Esophagus muscularis mucosa (tissue), 4 donors: Measurements from ENCODE around the gene SLIT1. TPM values are rescaled to one million over a fixed set of nuclear protein-coding genes. Genes with fewer than 3 reads are reported as not detected.

Source experiments
- DNase-seq: peaks from one replicate; pipeline ENCODE4 v3.0.0-alpha.2; 2017; ENCODE audit errors: extremely low spot score
- H3K27ac ChIP-seq, 4 donors: fragments of 200-600 bp; sonication (generic); replicated peaks in 1 of 4; 1 replicate in 3 of 4; 2 replicates in 1 of 4; pipeline ENCODE4 v1.5.1; 2016 to 2019; ENCODE audit warnings: mild to moderate bottlenecking in 1 of 4
- H3K27me3 ChIP-seq, 4 donors: fragments of 200-600 bp; sonication (generic); one replicate each; pipeline versions ENCODE4 v1.5.1 to v1.6.0; 2016 to 2019
- H3K36me3 ChIP-seq, 4 donors: fragments of 200-600 bp; sonication (generic); one replicate each; pipeline ENCODE4 v1.5.1; 2016 to 2019
- H3K4me1 ChIP-seq, 4 donors: fragments of 200-600 bp; sonication (generic); one replicate each; pipeline ENCODE4 v1.5.1; 2016 to 2019
- H3K4me3 ChIP-seq, 4 donors: fragments of 200-600 bp; sonication (generic); 1 replicate in 2 of 4; 2 replicates in 2 of 4; pipeline ENCODE4 v1.5.1; 2016 to 2019; ENCODE audit warnings: mild to moderate bottlenecking in 4 of 4, moderate library complexity in 1 of 4
- H3K9me3 ChIP-seq, 4 donors: fragments of 200-600 bp; sonication (generic); 1 replicate in 3 of 4; 2 replicates in 1 of 4; pipeline ENCODE4 v1.5.1; 2016 to 2019
- CTCF ChIP-seq, 3 experiments: fragments of 200-600 bp in 2 of 3; fragments of 450-650 bp in 1 of 3; sonication (generic) in 2 of 3; IDR thresholded peaks; one replicate each; pipeline ENCODE4 v1.5.1; 2017 to 2019; ENCODE audit warnings: antibody characterized with exemption in 3 of 3, mild to moderate bottlenecking in 2 of 3, moderate library complexity in 1 of 3
- EP300 ChIP-seq: sonication (generic); formaldehyde crosslinking; IDR thresholded peaks from one replicate; pipeline ENCODE4 v1.6.1; 2017; ENCODE audit warnings: antibody characterized with exemption
- POLR2A ChIP-seq: fragments of 450-650 bp; IDR thresholded peaks from one replicate; pipeline ENCODE4 v1.6.1; 2017; ENCODE audit warnings: antibody characterized with exemption, moderate library complexity, mild to moderate bottlenecking, low read depth
- POLR2AphosphoS5 ChIP-seq, 2 donors: sonication (generic); formaldehyde crosslinking; IDR thresholded peaks; one replicate each; pipeline ENCODE4 v1.6.1; 2017; ENCODE audit warnings: antibody characterized with exemption in 2 of 2
- WGBS: methylation state at CpG from one replicate; pipeline ENCODE4 v1.1.5; 2018; 5-methylcytosine and 5-hydroxymethylcytosine counted together
- intact Hi-C: fragments of 100-400 bp; cut with DNase I; formaldehyde crosslinking; loops from one replicate; pipeline ENCODE4 v1.15.1; 2023
- total RNA-seq, 4 donors: library from RNA; depleted of rRNA; stranded (reverse); fragments of >200 nt; gene quantifications; one replicate each; pipeline versions ENCODE4 v1.1.0 to v1.2.1, GENCODE V29; 2016

SLIT1 gene
- total RNA-seq, 4 donors from 2014 or later: 0.13 to 0.42 (median 0.31) TPM

GRCh38 chr10:96999987-97000386 lies 185.8 kb downstream of the SLIT1 start:
- no peak overlapping the region for H3K27ac ChIP-seq
- intact Hi-C loops: no loop called here
- H3K4me3 ChIP-seq: no peak overlapping the region
- DNase-seq: no peak
- no CpG with 5 or more reads among the region's 4 CpGs for WGBS
- H3K27me3 ChIP-seq: no peaks in the 10 kb centered on the region
- no peaks in the 10 kb centered on the region for H3K9me3 ChIP-seq
- H3K36me3 ChIP-seq: no peaks in the 10 kb centered on the region
- no peak for TF ChIP-seq POLR2A
- TF ChIP-seq EP300: no peak
- no peak for TF ChIP-seq CTCF (IDR thresholded peaks at IDR 0.05)
- no peak for TF ChIP-seq POLR2AphosphoS5 (IDR thresholded peaks at IDR 0.05)
- H3K4me1 ChIP-seq: peaks cover 0 to 3% (median 0%) of the 10 kb centered on the region in 4 donors

GRCh38 chr10:96999337-96999736 lies 186.4 kb downstream of the SLIT1 start:
- no peak for DNase-seq

DNA sequence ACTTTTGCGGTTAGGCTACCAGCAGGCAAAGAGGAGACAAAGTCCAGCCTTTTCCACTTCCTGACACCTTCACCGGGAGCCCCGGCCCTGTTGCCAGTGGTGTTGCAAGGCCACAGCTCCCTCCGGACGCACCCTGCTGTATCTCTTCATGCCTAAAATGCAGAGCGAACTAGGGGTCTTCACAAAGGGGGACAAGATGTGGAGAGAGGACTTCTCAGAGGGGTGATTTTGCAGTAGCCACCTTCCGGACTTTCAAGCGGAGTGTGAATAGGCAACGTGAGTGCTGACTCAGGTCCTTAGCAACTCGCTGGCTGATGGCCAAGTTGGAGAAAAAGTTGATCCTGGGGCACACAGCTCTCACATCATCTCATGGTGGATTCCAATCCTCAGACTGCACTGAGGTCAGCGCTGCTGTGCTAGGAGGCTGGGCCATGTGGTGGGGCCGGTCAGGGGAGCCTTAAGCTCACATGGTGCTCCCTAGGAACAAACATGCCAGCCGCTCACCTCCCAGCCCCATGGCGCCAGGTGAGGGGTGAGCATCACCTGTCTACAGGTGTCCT lies 187.3 kb downstream of the SLIT1 start:
- Histone ChIP-seq H3K27me3 (no peaks in the 10 kb centered on the region), H3K4me1 (peaks cover 0 to 3% (median 0%) of the 10 kb centered on the region in 4 donors), H3K9me3 (no peaks in the 10 kb centered on the region), H3K36me3 (no peaks in the 10 kb centered on the region), H3K27ac (no peak overlapping the region), H3K4me3 (no peak overlapping the region)
- WGBS: 94% methylated on average over 8 of the region's 14 CpGs
- intact Hi-C loops: no loop called here
- TF ChIP-seq CTCF (IDR thresholded peaks at IDR 0.05): no peak
- no peak for DNase-seq

More at GRCh38 chr10:96999337-96999736, 186.4 kb downstream of the SLIT1 start:
- intact Hi-C loops: no loop called here
- Histone ChIP-seq H3K27ac (no peak overlapping the region), H3K4me3 (no peak overlapping the region), H3K27me3 (no peaks in the 10 kb centered on the region), H3K4me1 (peaks cover 0 to 3% (median 0%) of the 10 kb centered on the region in 4 donors), H3K9me3 (no peaks in the 10 kb centered on the region), H3K36me3 (no peaks in the 10 kb centered on the region)
- 93% methylated on average over 4 of the region's 4 CpGs for WGBS
- TF ChIP-seq POLR2A: no peak
- no peak for TF ChIP-seq POLR2AphosphoS5 (IDR thresholded peaks at IDR 0.05)
- no peak for TF ChIP-seq EP300
- no peak for TF ChIP-seq CTCF (IDR thresholded peaks at IDR 0.05)

- Histone ChIP-seq H3K36me3 (no peaks in the 10 kb centered on the region), H3K27ac (no peak overlapping the region), H3K27me3 (no peaks in the 10 kb centered on the region), H3K4me1 (peaks cover 3 to 5% (median 5%) of the 10 kb centered on the region in 4 donors), H3K9me3 (no peaks in the 10 kb centered on the region), H3K4me3 (no peak overlapping the region)
- 96% methylated on average over 6 of the region's 6 CpGs for WGBS
- no peak for DNase-seq
- no peak for TF ChIP-seq CTCF (IDR thresholded peaks at IDR 0.05)
- TF ChIP-seq EP300: no peak
- no peak for TF ChIP-seq POLR2AphosphoS5 (IDR thresholded peaks at IDR 0.05)
- TF ChIP-seq POLR2A: no peak
- intact Hi-C loops: no loop called here
Observed at GRCh38 chr10:96996275-96996965, 189.3 kb downstream of the SLIT1 start.
